HepG2 (cell line): ENCODE measurements around the gene PTTG1. TPM values are rescaled to one million over a fixed set of nuclear protein-coding genes. Genes with fewer than 3 reads are reported as not detected.

ENCODE experiments used
- ATRX ChIP-seq: sonication (generic); formaldehyde crosslinking; IDR thresholded peaks from 2 replicates; pipeline ENCODE4 v1.4.0; 2020; ENCODE audit warnings: missing genetic modification reagents, borderline replicate concordance
- ELF3 ChIP-seq: IDR thresholded peaks from 2 replicates; pipeline ENCODE4 v1.6.1; 2016; ENCODE audit warnings: missing genetic modification reagents, missing compliant biosample characterization
- GABPB1 ChIP-seq: IDR thresholded peaks from 2 replicates; pipeline ENCODE4 v1.6.1; 2016; ENCODE audit warnings: mild to moderate bottlenecking, missing genetic modification reagents, moderate library complexity, missing compliant biosample characterization
- JUNB ChIP-seq: sonication (generic); formaldehyde crosslinking; IDR thresholded peaks from 2 replicates; pipeline ENCODE4 v1.8.0; 2022; ENCODE audit warnings: missing genetic modification reagents, mild to moderate bottlenecking, borderline replicate concordance
- KDM1A ChIP-seq: IDR thresholded peaks from 2 replicates; pipeline ENCODE4 v1.6.1; 2016; ENCODE audit warnings: missing compliant biosample characterization
- KDM4B ChIP-seq: sonication (generic); formaldehyde crosslinking; IDR thresholded peaks from 2 replicates; pipeline ENCODE4 v1.4.0; 2020; ENCODE audit warnings: missing genetic modification reagents
- NONO ChIP-seq, 2 experiments: fragments of 450-650 bp in 1 of 2; sonication (generic) in 1 of 2; formaldehyde crosslinking in 1 of 2; IDR thresholded peaks in 1 of 2; conservative IDR thresholded peaks in 1 of 2; 2 replicates each; pipeline versions ENCODE4 v1.6.1 to v1.8.0; 2017 to 2022; ENCODE audit warnings: mild to moderate bottlenecking in 1 of 2, missing genetic modification reagents in 1 of 2, moderate library complexity in 1 of 2
- RELA ChIP-seq: sonication (generic); formaldehyde crosslinking; IDR thresholded peaks from 2 replicates; pipeline ENCODE4 v1.4.0; 2020; ENCODE audit warnings: missing genetic modification reagents
- REPIN1 ChIP-seq: sonication (generic); formaldehyde crosslinking; IDR thresholded peaks from 2 replicates; pipeline ENCODE4 v1.8.0; 2022; ENCODE audit warnings: missing genetic modification reagents, low read depth, mild to moderate bottlenecking, borderline replicate concordance
- SRSF1 ChIP-seq: fragments of 200-400 bp; formaldehyde crosslinking; optimal IDR thresholded peaks from 2 replicates; pipeline ENCODE3; 2017; ENCODE audit warnings: mild to moderate bottlenecking, low read depth, low read length, moderate library complexity
- SSRP1 ChIP-seq: IDR thresholded peaks from 2 replicates; pipeline ENCODE4 v1.6.1; 2016; ENCODE audit warnings: control low read depth
- SYNCRIP ChIP-seq: fragments of 200-400 bp; formaldehyde crosslinking; IDR thresholded peaks from 2 replicates; pipeline ENCODE4 v1.6.1; 2018; ENCODE audit warnings: mild to moderate bottlenecking, low read depth, low read length; ENCODE audit not compliant: insufficient read depth
- TCF7 ChIP-seq: sonication (generic); IDR thresholded peaks from 2 replicates; pipeline ENCODE4 v1.6.1; 2016; ENCODE audit warnings: antibody characterized with exemption, low read depth
- XRCC5 ChIP-seq: fragments of 200-400 bp; formaldehyde crosslinking; optimal IDR thresholded peaks from 2 replicates; pipeline ENCODE3; 2017; ENCODE audit warnings: mild to moderate bottlenecking, low read length
- YY1 ChIP-seq: IDR thresholded peaks from 2 replicates; pipeline ENCODE4 v1.6.1; 2011; ENCODE audit warnings: low read length, low read depth, moderate library complexity, mild to moderate bottlenecking; ENCODE audit not compliant: insufficient read depth, insufficient replicate concordance
- ZBTB25 ChIP-seq: IDR thresholded peaks from 2 replicates; pipeline ENCODE4 v1.6.1; 2018; ENCODE audit warnings: missing genetic modification reagents
- ZFP37 ChIP-seq: sonication (generic); formaldehyde crosslinking; IDR thresholded peaks from 2 replicates; pipeline ENCODE4 v1.4.0; 2020; ENCODE audit warnings: missing genetic modification reagents, borderline replicate concordance
- ZFYVE20 ChIP-seq: sonication (generic); formaldehyde crosslinking; IDR thresholded peaks from 2 replicates; pipeline ENCODE4 v1.8.0; 2023; ENCODE audit warnings: low read depth, mild to moderate bottlenecking, moderate library complexity, missing genetic modification reagents, borderline replicate concordance
- ZMYM2 ChIP-seq: sonication (generic); formaldehyde crosslinking; IDR thresholded peaks from 2 replicates; pipeline ENCODE4 v1.8.0; 2022; ENCODE audit warnings: mild to moderate bottlenecking, missing genetic modification reagents
- ZMYM3 ChIP-seq: sonication (generic); formaldehyde crosslinking; IDR thresholded peaks from 2 replicates; pipeline ENCODE4 v1.5.1; 2020; ENCODE audit warnings: mild to moderate bottlenecking, missing genetic modification reagents
- ZNF326 ChIP-seq: sonication (generic); formaldehyde crosslinking; IDR thresholded peaks from 2 replicates; pipeline ENCODE4 v1.4.0; 2020; ENCODE audit warnings: missing genetic modification reagents, borderline replicate concordance
- ZNF441 ChIP-seq: sonication (generic); formaldehyde crosslinking; IDR thresholded peaks from 2 replicates; pipeline ENCODE4 v1.7.0; 2021; ENCODE audit warnings: missing genetic modification reagents, borderline replicate concordance
- ZNF549 ChIP-seq: sonication (generic); formaldehyde crosslinking; IDR thresholded peaks from 2 replicates; pipeline ENCODE4 v1.5.0; 2020; ENCODE audit warnings: missing genetic modification reagents
- ZNF639 ChIP-seq: conservative IDR thresholded peaks from 2 replicates; pipeline ENCODE4 v1.6.1; 2018; ENCODE audit warnings: missing genetic modification reagents
- ZNF672 ChIP-seq: sonication (generic); formaldehyde crosslinking; IDR thresholded peaks from 2 replicates; pipeline ENCODE4 v1.8.1; 2022; ENCODE audit warnings: missing genetic modification reagents
- ZNF746 ChIP-seq: sonication (generic); formaldehyde crosslinking; IDR thresholded peaks from 2 replicates; pipeline ENCODE4 v1.8.0; 2022; ENCODE audit warnings: mild to moderate bottlenecking, missing genetic modification reagents
- polyA plus RNA-seq, 8 experiments: library from polyadenylated mRNA; depleted of rRNA in 3 of 8; stranded (reverse) in 7 of 8; unstranded in 1 of 8; fragments of >200 nt; fragmentation: Illumina TruSeq in 4 of 8; extraction: Trizol in 4 of 8; gene quantifications; 2 replicates each; pipeline versions ENCODE4 v1.2.1 to v1.2.3, GENCODE V29; 2011 to 2016; ENCODE audit warnings: low read depth in 4 of 8, missing spikeins in 1 of 8, mixed read lengths in 1 of 8; ENCODE audit not compliant: insufficient read depth in 1 of 8
- total RNA-seq, 5 experiments: library from RNA; depleted of rRNA; stranded (reverse); fragments of >200 nt; fragmentation: Illumina TruSeq; extraction: Trizol; gene quantifications; 2 replicates each; pipeline ENCODE4 v1.2.3, GENCODE V29; 2016; ENCODE audit warnings: low read depth in 1 of 5
- TF ChIP-seq, protein P1 (sequence below): sonication (generic); formaldehyde crosslinking; conservative IDR thresholded peaks from 2 replicates; pipeline ENCODE4 v1.8.0; 2022; ENCODE audit warnings: mild to moderate bottlenecking, moderate library complexity, missing genetic modification reagents

PTTG1 gene
- total and polyA plus RNA-seq, 2 of the 13 experiments (the other 11 are each of a cell fraction or from before 2014, with no cell fraction given), result 102 to 161 TPM

GRCh38 chr5:160467555-160468362, 46.1 kb downstream of the PTTG1 start (continued):
- TF ChIP-seq ZFYVE20 (CRISPR knock-in tag) (peak; percentile 54; the same call in 1 of the 2 replicates), ATRX (CRISPR knock-in tag) (no peak), SRSF1 (no peak), TCF7 (no peak; the same call in none of the 2 replicates), YY1 (peak; percentile 58), ZNF441 (CRISPR knock-in tag) (no peak), JUNB (CRISPR knock-in tag) (peak; percentile 3; the same call in 1 of the 2 replicates), ZNF549 (CRISPR knock-in tag) (no peak; the same call in 1 of the 2 replicates), ZNF326 (no peak), ZMYM3 (no peak), XRCC5 (no peak), KDM1A (CRISPR knock-in tag) (no peak), ZBTB25 (no peak; the same call in none of the 2 replicates), ZMYM2 (peak; percentile 79), ZNF672 (CRISPR knock-in tag) (no peak), REPIN1 (CRISPR knock-in tag) (peak; percentile 65; the same call in 1 of the 2 replicates), ZFP37 (CRISPR knock-in tag) (no peak), RELA (CRISPR knock-in tag) (peak; percentile 92; the same call in 1 of the 2 replicates), ZNF746 (CRISPR knock-in tag) (no peak), GABPB1 (peak; percentile 81), SSRP1 (CRISPR knock-in tag) (no peak; the same call in 1 of the 2 replicates), SYNCRIP (no peak), ELF3 (CRISPR knock-in tag) (peak; percentile 68), ZNF639 (CRISPR knock-in tag) (0 out of 2 replicates have a peak, but pooled peaks have one; percentile 51), KDM4B (CRISPR knock-in tag) (peak; percentile 19; the same call in 1 of the 2 replicates), NONO (IDR thresholded peaks at IDR 0.05) (no peak), NONO (CRISPR knock-in tag; conservative IDR thresholded peaks at IDR 0.05) (peak; percentile 62)
- TF ChIP-seq, protein P1, sequence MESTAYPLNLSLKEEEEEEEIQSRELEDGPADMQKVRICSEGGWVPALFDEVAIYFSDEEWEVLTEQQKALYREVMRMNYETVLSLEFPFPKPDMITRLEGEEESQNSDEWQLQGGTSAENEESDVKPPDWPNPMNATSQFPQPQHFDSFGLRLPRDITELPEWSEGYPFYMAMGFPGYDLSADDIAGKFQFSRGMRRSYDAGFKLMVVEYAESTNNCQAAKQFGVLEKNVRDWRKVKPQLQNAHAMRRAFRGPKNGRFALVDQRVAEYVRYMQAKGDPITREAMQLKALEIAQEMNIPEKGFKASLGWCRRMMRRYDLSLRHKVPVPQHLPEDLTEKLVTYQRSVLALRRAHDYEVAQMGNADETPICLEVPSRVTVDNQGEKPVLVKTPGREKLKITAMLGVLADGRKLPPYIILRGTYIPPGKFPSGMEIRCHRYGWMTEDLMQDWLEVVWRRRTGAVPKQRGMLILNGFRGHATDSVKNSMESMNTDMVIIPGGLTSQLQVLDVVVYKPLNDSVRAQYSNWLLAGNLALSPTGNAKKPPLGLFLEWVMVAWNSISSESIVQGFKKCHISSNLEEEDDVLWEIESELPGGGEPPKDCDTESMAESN, result peak; percentile 83
